Stimulated activated CD4-positive, alpha-beta T cell treated with anti-CD3 and anti-CD28 coated beads, Interleukin-15, amount 100 ng/mL, for 1 hour (primary cell): Measurements from ENCODE around the gene RBP3.
"Not testable (repeated sequence)": the region's sequence is repeated elsewhere in the genome, so short reads cannot be mapped to it uniquely, and the experiment has no call there.

ENCODE experiments used
- DNase-seq, 2 donors: peaks; one replicate each; pipeline ENCODE4 v3.0.0-alpha.2; 2020; ENCODE audit warnings: low read depth in 1 of 2, low spot score in 1 of 2

Gene RBP3

DNA sequence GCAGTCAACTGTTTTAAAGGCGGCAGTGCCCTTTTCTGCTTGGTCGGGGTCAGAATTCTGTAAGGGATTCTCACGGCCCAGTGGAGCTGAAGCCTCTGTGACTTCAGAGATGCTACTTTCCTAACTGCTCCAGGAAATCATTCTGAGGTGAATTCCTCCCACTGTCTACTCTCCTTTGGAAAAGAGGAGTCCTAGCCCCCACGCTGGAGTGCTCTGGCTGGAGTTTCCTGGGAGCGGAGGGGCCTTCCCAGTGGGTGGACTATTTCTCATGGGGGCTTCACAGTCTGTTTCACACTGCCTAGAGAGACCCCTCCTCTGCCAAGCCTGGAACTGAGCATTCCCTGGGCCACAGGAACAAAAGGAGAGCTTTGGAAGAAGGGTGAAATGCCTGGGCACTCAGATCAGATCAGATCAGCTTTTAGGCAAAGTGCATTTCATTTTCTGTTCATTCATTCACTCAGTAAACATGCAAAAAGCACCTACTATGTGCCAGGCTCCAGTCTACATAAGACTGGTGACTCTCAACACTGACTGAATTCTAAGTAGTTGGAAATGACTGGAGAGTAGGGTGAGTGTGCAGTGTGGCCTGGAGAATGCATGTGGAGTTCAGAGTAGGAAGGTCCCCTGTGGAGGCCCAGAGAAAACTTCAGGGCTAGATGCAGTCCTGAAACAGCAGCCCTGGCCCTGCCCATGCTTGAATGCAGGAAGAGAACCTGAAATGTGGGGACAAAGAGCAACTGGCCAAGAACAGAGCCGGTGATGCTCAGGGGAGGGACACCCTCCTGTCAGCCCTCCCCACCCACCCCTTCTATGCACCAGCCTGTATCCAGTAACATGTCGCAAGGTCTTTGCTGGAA lies 23.7 kb downstream of the RBP3 start:
- no peak for DNase-seq

DNA sequence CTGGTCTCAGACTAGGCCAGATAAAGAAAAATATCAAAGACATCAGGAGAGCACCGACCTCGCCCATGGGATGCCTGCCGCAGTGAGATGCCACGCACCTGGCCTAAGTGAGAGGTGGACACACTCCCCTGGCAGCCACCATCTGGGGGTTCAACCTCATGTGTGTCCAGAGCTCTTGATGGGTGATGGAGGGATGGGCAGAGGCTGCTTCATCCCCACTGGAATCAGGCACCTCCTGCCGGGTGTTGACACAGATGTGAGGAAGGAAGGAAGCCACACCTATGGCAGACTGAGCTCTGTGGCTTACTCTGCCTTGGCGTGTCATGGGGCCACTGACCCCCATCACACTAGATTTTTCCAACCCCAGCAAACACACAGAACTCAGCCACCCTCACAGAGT lies 24.6 kb downstream of the RBP3 start:
- no peak for DNase-seq

DNA sequence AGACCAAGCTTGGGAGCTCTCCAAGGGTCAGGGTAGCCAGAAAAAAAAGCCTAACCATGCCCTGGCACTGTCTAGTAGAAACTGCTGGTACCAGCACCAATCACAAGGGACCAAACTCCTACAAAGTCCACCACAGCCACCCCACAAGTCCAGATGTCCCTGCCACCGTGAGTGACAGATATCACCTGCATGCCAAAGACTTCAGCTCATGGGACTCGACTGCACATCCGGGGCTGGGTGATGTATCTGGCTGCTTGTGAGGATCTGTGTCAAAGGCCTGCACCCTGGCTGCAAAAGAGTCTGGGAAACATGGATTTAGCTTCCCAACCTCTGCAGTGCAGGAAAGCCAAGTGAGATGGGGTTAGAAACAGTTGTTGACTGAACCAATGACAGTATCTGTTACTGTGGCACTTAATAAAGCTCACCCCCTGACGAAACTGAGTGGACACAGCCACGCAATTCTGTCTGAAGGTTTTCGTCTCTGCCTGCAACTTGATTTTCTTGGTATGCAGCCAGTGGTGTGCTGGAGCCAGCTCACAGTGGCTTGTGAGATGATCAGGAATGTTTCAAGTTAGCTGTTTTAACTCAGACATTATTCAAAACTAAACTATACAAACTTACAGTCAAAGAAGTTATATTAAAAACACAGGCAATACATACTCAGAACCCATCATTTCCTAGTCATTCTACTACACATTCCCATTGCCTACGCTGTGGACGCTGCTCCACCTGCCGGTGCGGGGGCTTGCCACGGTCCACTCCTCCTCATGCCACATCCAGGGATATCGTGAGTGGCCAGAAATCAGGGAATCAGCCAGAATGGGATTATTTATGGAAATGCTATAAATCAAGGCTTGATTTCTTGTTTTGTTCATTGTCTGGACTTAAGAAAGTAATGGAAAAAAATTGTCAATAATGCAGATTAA lies 26.7 kb downstream of the RBP3 start:
- no peak for DNase-seq

DNA sequence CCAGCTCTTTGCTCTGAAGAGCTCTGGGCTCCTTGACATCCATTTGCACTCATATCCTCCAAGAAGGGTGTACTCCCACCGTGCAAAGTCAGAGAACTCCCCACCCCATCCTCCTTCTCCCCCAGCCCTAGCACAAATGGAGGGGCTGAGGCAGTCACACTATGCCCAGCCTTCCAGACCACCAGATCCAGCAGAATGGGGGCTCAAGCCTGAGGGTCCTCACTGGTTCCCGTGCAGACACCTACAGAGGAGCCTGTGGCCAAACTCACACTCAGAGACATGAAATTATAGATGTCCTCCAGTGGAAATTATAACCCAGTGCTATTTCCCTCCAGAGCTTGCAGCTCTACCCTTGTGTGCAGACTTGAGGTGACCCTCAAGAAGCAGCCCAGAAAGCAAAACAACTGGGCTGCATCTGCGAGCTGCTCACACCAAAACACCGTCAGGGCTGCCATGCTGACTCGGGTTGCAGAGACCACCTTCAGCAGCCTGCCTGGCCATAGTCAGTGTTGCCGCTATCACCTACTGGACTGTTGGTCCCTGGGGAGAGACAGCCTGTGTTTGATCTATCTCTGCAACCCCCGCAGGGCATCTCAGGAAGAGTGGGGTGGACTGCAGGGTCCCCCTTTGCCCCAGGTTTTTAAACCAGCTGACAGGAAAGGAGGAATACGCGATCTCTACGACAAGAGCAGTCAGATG lies 28.5 kb downstream of the RBP3 start:
- DNase-seq = no peak

DNA sequence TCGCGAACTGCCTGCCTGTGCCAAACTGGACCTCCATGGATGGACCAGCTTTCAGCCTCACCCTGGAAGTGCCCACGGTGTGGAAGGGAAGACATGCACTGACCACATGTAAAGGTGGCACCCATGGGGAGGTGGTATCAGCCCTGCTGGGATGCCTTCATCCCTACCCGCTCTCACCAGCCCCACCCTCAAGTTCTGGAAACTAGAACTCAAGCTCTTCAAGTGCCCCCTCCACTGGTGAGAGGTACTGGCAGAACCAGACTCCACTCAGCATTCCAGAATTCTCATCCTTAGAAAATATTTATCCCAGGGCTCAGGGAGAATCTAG lies 30.0 kb downstream of the RBP3 start:
- DNase-seq = no peak

DNA sequence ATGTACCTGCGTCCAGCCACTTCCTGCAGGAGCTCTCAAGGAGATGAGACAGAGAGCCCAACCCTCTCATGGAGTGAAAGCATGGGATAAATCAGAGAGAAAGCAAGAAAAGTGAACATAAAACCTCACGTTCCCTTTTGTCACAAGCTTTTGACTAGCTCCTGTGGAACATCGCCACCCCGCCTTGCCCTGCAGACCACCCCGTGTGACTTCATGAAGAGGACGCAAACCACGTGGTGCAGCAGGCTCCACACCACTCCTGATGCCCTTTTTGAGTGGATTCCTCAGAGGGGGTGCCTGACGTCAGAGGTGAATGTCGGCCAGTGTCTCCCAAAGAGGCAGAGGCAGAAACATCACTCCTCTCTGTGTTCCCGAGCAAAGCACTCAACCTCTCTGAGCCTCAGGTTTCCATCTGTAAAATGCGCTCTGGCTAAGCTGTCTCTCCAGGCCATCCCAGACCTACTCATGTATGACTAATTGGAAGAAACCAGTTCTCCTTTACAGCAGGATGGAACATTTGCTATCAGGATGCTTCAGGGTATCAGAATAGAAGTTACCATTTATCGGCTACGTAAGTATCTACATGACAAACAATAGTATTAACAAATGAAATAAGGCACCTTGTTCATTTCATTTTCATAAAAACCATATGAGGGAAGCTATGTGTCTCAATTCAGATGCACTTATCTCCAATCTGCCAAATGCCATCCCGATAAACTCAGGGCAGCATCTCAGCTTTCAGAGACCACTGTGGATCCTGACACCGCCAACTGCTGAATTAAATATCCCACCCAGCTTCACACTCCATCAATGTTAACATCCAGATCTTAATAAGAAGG lies 30.7 kb downstream of the RBP3 start:
- no peak for DNase-seq

DNA sequence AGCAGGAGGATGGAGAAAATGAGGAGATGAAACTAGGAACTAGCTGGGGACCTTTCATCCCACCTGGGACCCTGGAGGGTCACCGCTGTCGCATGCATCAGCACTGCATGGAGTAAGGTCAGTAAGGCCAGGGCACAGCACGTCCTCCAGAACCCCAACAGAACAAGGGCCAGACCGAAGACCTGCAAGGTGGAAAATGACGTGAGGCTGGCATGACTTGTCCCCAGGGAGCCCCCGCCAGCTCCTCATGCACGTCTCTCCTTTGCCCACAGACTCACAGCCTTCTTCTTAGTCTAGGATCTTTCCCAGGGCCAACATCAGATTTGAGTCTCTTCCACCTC lies 31.3 kb downstream of the RBP3 start:
- DNase-seq = no peak

DNA sequence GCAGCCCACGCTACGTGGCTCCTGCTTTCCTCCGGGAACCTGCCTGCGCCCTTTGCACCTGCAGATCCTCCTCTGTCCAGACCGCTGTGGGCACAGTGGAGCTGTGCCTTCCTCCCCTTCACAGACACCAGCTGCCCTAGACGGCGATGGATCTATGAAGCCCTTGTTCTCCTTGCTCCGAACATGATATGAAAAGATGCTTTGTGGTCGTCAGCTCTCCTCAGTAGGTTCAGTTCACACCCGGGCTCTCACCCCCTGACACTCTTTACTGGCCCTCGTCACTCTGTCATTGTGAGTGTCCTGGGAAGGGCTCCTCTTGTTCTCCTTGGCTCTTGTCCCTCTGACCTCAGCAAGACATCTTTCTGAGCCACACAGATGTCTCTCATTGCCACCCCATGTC lies 31.7 kb downstream of the RBP3 start:
- DNase-seq = no peak

DNA sequence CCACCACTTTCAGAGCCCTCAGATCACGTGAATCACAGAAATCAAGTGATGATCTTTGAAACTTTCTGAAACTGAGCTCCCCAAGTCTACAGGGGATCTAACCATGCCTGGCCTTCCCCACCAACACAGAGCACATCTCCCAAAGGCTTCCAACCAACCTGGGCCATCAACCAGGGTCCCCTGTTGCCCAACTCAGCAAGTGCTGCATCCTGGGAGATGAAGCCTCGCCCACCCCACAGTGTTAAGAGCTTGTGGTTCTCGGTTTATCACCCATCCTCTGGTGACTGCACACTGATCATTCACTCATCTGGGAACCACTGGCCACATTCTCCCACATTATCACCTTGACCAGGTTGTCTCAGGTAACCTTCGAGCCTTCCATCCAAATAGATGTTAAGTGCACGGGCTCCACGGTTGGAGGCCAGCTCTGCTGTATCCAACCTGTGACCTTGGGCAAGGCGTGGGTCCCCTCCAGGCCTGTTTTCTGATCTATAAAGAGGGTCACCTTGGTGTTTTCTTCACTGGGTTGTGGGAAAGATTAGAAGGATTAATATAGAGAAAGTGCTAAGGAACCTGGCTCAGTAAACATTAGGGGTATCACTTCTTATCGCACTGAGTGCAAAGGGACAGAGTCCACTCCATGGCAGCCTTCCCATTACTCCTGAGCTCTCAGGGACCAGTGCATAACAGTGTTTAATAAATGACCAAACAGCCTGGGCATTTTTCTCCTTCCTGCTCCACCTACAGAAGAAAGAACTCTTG lies 32.4 kb downstream of the RBP3 start:
- no peak for DNase-seq

DNA sequence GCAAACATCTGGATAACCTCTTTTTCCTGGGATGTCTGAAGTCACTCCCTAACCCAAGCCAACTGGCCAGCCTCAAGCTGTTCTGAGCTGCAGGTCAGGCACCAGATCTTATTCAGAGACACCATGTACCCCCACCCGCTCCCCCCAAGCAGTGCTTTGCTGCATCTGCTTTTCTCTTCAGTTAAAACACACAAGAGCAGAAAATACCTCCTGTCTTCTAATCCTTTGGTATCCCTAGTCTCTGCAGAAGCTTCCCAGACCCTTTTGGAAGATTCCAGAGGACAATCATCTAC lies 32.9 kb downstream of the RBP3 start:
- DNase-seq = no peak

DNA sequence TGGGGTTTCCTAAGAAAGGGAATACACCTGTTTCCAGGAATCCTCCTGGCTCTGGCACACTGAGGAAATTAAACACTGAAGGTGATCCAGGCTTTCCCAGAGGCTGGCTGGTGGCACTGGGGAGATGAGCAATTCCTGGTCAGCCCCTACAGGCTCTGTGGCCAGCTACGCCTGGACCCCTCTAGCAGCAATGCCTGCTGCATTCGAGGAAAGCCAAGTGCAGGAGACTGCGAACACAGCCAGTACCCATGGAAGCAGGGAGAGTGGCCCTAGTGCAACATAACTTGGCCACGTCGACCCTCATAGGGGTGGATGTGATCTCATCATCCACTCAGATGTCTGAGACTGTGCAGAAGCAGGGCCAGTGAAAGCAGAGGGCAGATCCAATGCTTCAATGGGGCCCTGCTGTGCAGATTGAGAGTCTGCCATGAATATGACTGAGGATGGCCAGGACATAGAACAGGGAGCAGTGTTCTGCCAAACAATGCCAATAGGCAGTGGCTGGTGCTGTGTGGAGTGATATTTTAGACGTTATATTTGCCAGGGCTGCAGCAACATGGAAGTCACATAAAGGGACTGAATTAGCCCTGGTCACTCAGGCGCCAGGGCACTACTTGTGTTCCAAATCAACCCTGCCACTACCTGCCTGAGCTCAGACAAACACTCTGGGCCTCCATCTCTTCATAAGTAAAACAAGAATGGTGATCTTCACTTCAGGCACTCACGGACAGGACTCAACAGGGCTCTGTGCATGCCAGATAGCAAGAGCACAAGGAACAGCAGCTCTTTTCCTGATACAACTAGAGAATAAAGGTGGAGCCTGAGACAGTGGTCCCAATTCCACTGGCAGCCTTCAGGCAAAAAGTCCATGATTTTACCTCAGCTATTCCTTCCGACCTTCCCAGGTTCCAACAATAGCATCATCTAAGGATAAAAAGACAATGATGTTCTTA lies 33.5 kb downstream of the RBP3 start:
- DNase-seq = no peak

DNA sequence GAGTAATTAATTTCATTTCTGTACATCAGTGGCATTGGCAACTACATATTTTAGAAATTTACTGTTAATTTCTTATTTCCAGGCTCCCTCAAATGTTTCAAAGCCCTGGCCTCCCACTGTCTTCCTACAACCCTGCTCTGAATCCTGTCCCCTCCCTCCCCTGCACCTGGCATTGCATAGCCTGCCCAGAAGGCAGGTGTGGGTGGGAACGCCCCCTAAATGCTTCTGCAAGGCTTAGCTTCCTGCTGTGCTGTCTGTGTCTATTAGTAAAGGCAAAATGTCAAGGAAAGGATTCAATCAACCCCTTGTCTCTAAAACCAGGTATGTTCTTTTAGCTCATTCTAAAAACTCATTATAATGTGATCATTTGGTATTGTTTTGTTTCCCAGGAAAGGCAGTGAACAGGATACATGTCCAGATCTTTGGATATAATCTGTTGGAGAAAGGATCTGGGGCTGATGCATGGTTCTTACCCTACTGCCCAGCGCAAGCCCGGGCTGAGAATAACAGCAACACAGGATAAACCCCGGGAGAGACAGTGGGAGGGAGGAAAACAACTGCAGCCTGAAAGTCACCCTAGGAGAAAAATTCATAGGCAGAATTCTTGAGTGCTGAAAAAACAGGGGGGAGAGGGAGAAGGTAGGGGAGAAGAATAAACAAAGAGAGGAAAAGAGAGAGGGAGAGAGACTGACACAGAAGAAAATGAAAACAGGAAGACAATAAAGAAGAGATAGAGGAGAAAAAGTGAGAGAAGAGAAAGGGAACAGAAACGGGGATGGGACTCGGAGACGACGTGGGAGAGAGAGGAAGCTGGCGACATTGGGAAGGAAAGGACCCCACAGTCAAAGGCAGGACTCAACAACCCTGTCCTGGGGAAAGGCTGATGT lies 35.3 kb downstream of the RBP3 start:
- DNase-seq = no peak

DNA sequence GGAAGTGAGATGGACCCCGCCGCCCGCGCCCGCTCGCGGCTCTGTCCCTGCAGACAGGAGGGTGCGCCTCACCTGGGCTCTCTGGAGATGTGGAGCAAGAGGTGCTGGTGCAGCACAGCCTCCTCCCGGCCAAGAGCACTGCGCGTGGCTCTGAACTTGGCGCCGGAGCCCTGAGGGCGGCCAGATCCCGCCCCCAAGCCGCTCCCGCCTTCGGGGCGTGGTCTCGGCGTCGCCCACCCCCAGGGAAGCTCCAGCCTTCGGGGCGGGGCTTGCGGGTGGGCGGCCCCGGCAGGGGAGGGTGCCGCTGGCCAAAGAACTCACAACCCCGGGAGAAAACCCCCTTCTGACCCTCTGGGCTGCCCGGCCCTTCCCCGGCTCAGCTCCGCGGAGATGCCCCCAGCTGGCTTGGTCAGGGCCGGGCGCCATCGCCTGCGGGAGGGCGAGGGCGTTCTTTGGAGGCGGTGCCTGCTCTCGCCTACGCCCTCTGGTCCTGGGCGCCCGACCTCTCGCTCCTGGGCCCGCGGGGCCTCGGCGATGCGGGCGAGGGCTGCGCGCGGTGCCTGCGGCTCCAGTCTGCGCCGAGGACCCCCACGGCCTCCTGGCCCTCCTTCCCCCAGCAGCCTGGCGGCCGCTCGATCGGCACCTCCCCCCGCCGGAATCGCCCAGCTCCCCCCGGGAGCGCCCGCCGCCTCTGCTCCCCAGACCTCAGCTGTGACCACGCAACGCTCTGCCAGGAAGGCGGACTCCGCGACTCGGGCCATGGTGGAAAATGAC lies 36.2 kb downstream of the RBP3 start, which contains the start of gene ZNF488:
ZNF488 (minus strand) TSS at position 146 of the 774 bp plus-strand sequence. CDS start 15,464 bp downstream, outside the sequence.
- DNase-seq = peak; percentile 45 to 63

DNA sequence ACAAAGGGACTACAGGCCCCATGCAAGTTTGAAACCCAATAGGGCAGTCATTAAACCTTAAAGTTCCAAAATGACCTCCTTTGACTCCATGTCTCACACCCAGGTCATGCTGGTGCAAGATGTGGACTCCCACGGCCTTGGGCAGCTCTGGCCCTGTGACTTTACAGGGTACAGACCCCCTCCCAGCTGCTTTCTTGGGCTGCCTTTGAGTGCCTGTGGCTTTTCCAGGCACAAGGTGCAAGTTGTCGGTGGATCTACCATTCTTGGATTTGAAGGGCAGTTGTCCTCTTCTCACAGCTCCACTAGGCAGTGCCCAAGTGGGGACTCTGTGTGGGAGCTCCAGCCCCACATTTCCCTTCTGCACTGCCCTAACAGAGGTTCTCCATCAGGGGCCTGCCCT lies 37.9 kb downstream of the RBP3 start:
- DNase-seq = not testable (repeated sequence)

DNA sequence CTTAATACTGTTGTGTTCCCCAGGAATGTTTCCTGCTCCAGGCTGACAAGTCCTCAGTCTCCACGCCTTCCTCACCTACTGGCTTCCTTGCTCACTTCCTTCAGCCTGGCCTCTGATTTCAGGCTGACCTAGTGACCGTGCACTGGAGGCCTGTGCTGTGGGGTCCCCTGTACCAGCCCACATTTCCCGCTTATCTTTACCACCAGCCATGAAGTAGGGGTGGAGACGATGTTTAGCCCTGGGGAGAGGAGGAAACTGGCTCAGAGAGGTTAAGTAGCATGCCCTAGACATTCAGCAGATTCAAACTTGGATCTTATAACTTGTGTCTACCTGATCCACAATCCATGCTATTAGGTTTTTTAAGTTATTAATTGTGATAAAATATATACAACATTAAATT lies 40.7 kb downstream of the RBP3 start:
- no peak for DNase-seq

DNA sequence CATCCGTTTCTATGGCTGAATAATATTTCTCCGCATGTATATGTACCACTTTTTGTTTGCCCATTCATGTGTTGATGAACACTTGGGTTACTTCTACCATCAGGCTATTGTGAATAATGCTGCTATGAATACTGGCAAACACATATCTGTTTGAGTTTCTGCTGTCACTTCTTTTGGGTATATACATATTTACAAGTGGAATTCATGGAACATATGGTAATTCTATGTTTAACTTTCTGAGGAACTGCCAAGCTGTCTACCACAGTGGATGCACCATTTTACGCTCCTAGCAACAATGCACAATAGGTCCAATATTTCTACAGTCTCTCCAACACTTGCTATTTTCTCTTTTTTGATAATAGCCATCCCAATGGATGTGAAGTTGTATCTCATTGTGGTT lies 41.5 kb downstream of the RBP3 start:
- DNase-seq = no peak

DNA sequence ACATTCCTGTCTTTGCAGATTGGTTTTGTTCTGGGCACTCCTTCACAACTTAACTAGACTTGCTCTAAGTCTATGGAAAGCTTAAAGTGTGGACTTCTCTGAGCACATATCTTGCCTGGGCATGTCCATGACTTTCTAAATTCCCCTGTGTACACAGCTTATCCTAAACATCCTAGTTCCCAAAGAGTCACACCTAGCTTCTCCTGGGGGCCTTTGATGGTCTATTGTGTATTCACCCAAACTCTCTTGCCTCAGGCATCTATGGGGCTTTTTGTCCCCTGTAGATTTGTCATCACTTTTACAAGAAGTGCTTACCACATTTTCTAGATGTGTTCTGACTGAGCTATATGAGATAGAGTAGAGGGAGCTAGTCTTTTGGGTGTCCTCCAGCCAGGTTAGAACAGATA lies 48.2 kb downstream of the RBP3 start:
- no peak for DNase-seq
